SK-N-SH (cell line): ENCODE measurements around the gene IDE. TPM values are rescaled to one million over a fixed set of nuclear protein-coding genes. Genes with fewer than 3 reads are reported as not detected.

Experiments
- CTCF ChIA-PET: fragments of 300-600, 350-600 bp; formaldehyde crosslinking; extraction: SDS; loops from one replicate; lab custom pipeline; 2021; lab: Yijun Ruan, JAX
- POLR2A ChIA-PET: fragments of 350-600 bp; sonication (Branson Sonifier 250); formaldehyde crosslinking; extraction: SDS; loops from one replicate; lab custom pipeline; 2020; ENCODE audit warnings: antibody characterized with exemption, inconsistent platforms; lab: Yijun Ruan, JAX
- DNase-seq: peaks from one replicate; pipeline ENCODE4 v3.0.0; 2012
- H2AFZ ChIP-seq: fragments of 200-600 bp; sonication (generic); 2 replicates; pipeline ENCODE4 v1.8.1; 2016; ENCODE audit warnings: antibody characterized with exemption, mild to moderate bottlenecking, low read depth
- H3F3A ChIP-seq: fragments of 200-600 bp; sonication (generic); replicated peaks from 2 replicates; pipeline ENCODE3; 2016; ENCODE audit warnings: antibody characterized with exemption, mild to moderate bottlenecking; ENCODE audit not compliant: insufficient read depth
- H3K27ac ChIP-seq, 2 experiments: fragments of 200-500 bp in 1 of 2; fragments of 200-600 bp in 1 of 2; sonication (Bioruptor generic) in 1 of 2; sonication (generic), shearing (Covaris generic) in 1 of 2; 2 replicates each; pipeline versions ENCODE4 v1.5.1 to v1.6.1; 2014 to 2016; ENCODE audit warnings: low read depth in 2 of 2, inconsistent platforms in 1 of 2, low read length in 1 of 2, mild to moderate bottlenecking in 1 of 2, mixed read lengths in 1 of 2
- H3K27me3 ChIP-seq: fragments of 200-600 bp; sonication (generic), shearing (Covaris generic); 2 replicates; pipeline ENCODE4 v1.6.1; 2016; ENCODE audit warnings: mixed run types; ENCODE audit not compliant: insufficient read depth
- H3K36me3 ChIP-seq, 2 experiments: fragments of 200-500 bp in 1 of 2; fragments of 200-600 bp in 1 of 2; sonication (Bioruptor generic) in 1 of 2; sonication (generic) in 1 of 2; replicated peaks in 1 of 2; 2 replicates each; pipeline versions ENCODE3 to v1.5.1; 2014 to 2016; ENCODE audit warnings: low read length in 1 of 2, mild to moderate bottlenecking in 1 of 2; ENCODE audit not compliant: insufficient read depth in 2 of 2, control insufficient read depth in 1 of 2
- H3K4me1 ChIP-seq, 2 experiments: fragments of 200-500 bp in 1 of 2; fragments of 200-600 bp in 1 of 2; sonication (Bioruptor generic) in 1 of 2; sonication (generic), shearing (Covaris generic) in 1 of 2; 2 replicates each; pipeline versions ENCODE4 v1.5.1 to v1.6.1; 2014 to 2016; ENCODE audit warnings: low read depth in 1 of 2, low read length in 1 of 2, mixed run types in 1 of 2; ENCODE audit not compliant: insufficient read depth in 2 of 2, control insufficient read depth in 1 of 2
- H3K4me2 ChIP-seq: fragments of 200-600 bp; sonication (generic), shearing (Covaris generic); 2 replicates; pipeline ENCODE4 v1.6.1; 2017; ENCODE audit warnings: mixed run types
- H3K4me3 ChIP-seq, 2 experiments: fragments of 200-500 bp in 1 of 2; fragments of 200-600 bp in 1 of 2; sonication (Bioruptor generic) in 1 of 2; sonication (generic), shearing (Covaris generic) in 1 of 2; 2 replicates each; pipeline versions ENCODE4 v1.5.1 to v1.8.1; 2014 to 2016; ENCODE audit warnings: low read depth in 2 of 2, inconsistent platforms in 1 of 2, low read length in 1 of 2, mild to moderate bottlenecking in 1 of 2, mixed read lengths in 1 of 2, moderate library complexity in 1 of 2
- H3K79me2 ChIP-seq: fragments of 200-600 bp; sonication (generic); 2 replicates; pipeline ENCODE4 v1.8.1; 2017; ENCODE audit warnings: mild to moderate bottlenecking; ENCODE audit not compliant: insufficient read depth
- H3K9ac ChIP-seq: fragments of 200-600 bp; sonication (generic); 2 replicates; pipeline ENCODE4 v1.6.1; 2017; ENCODE audit warnings: mixed run types
- H3K9me2 ChIP-seq: fragments of 200-600 bp; sonication (generic); 2 replicates; pipeline ENCODE4 v1.6.1; 2017; ENCODE audit warnings: mixed run types
- H3K9me3 ChIP-seq: fragments of 200-600 bp; sonication (generic); 2 replicates; pipeline ENCODE4 v1.6.1; 2017; ENCODE audit warnings: mixed run types, mild to moderate bottlenecking, moderate library complexity
- H4K20me1 ChIP-seq: fragments of 200-600 bp; sonication (generic); 2 replicates; pipeline ENCODE4 v1.6.1; 2017; ENCODE audit warnings: mild to moderate bottlenecking, mixed run types; ENCODE audit not compliant: insufficient read depth
- CHD2 ChIP-seq: fragments of 150-350 bp; IDR thresholded peaks from 2 replicates; pipeline ENCODE4 v1.6.1; 2018; ENCODE audit warnings: low read length; ENCODE audit not compliant: partially characterized antibody
- FOXM1 ChIP-seq: IDR thresholded peaks from 2 replicates; pipeline ENCODE4 v1.4.0; 2012; ENCODE audit warnings: low read depth, mild to moderate bottlenecking
- GATA2 ChIP-seq: sonication (generic); formaldehyde crosslinking; IDR thresholded peaks from 2 replicates; pipeline ENCODE4 v1.5.0; 2020; ENCODE audit warnings: mild to moderate bottlenecking, missing genetic modification reagents
- JUND ChIP-seq: IDR thresholded peaks from 2 replicates; pipeline ENCODE4 v1.4.0; 2012
- NFIC ChIP-seq: IDR thresholded peaks from 2 replicates; pipeline ENCODE4 v1.4.0; 2012; ENCODE audit warnings: borderline replicate concordance
- NRF1 ChIP-seq: IDR thresholded peaks from 2 replicates; pipeline ENCODE4 v1.6.1; 2012; ENCODE audit warnings: low read depth, mild to moderate bottlenecking, low read length
- POLR2AphosphoS5 ChIP-seq: IDR thresholded peaks from 2 replicates; pipeline ENCODE4 v1.6.1; 2012; ENCODE audit warnings: low read depth, low read length
- RAD21 ChIP-seq: IDR thresholded peaks from 2 replicates; pipeline ENCODE4 v1.6.1; 2012; ENCODE audit warnings: mild to moderate bottlenecking, low read length
- SMC3 ChIP-seq: IDR thresholded peaks from 2 replicates; pipeline ENCODE4 v1.6.1; 2012; ENCODE audit warnings: low read depth, low read length, improper control_type of control experiment
- TAF1 ChIP-seq: IDR thresholded peaks from 2 replicates; pipeline ENCODE4 v1.6.1; 2012; ENCODE audit warnings: low read depth, mild to moderate bottlenecking, low read length, moderate library complexity, borderline replicate concordance
- USF1 ChIP-seq: IDR thresholded peaks from 2 replicates; pipeline ENCODE4 v1.4.0; 2012; ENCODE audit warnings: low read depth, borderline replicate concordance
- WGBS: methylation state at CpG from one replicate; pipeline ENCODE4 v1.1.6; 2017; ENCODE audit warnings: low lambda C conversion rate; 5-methylcytosine and 5-hydroxymethylcytosine counted together
- polyA plus RNA-seq, 3 experiments: library from polyadenylated mRNA; depleted of rRNA; stranded (reverse); fragments of >200 nt; gene quantifications; 2 replicates each; pipeline ENCODE4 v1.2.3, GENCODE V29; 2012
- TF ChIP-seq, protein P1 (sequence below): fragments of 200-600 bp; sonication (generic); IDR thresholded peaks from 2 replicates; pipeline ENCODE4 v1.6.1; 2017; ENCODE audit warnings: antibody characterized with exemption, mild to moderate bottlenecking, moderate library complexity

IDE gene
- polyA plus RNA-seq, 1 of the 3 experiments (the other 2 are of a cell fraction) = 9.3 TPM

DNA sequence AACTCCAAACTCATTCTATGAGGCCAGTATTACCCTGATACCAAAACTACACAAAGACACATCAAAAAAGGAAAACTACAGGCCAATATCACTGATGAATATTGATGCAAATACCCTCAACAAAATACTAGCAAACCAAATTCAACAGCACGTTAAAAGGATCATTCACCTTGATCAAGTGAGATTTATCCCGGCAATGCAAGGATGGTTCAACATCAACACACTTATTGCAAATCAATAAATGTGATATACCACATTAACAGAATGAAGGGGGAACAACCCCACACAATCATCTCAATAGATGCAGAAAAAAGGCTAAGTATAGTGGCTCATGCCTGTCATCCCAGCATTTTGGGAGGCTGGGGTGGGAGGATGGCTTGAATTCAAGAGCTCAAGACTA is 19.9 kb downstream of the IDE start:
- H3K27ac ChIP-seq = no peak overlapping the region
- CTCF ChIA-PET = interaction anchor here (1.1 to 2.6 kb wide), 2 partner anchors 19 to 21 kb away, joined by 3 to 6 read pairs; no protein-coding TSS in a partner anchor
- 0 out of 2 replicates have a peak, but pooled peaks cover 8% of the 10 kb centered on the region for H3K9me3 ChIP-seq
- 100% methylated on average over 2 of the region's 2 CpGs for WGBS
- no peak for TF ChIP-seq USF1
- no peak for TF ChIP-seq TAF1
- no peak for TF ChIP-seq POLR2AphosphoS5
- no peak for TF ChIP-seq NFIC
- no peak overlapping the region for H3K9ac ChIP-seq
- H3K27me3 ChIP-seq = no peaks in the 10 kb centered on the region
- H3K36me3 ChIP-seq = peaks cover 3 to 64% of the 10 kb centered on the region in 2 experiments
- peaks cover 65% of the 10 kb centered on the region for H3K79me2 ChIP-seq
- H2AFZ ChIP-seq = no peak overlapping the region
- peaks cover 3% of the 10 kb centered on the region for H3F3A ChIP-seq
- DNase-seq = no peak
- POLR2A ChIA-PET = interaction anchor here (0.6 kb wide), 1 partner anchor 93 kb away, joined by 3 read pairs; no protein-coding TSS in a partner anchor
- no peaks in the 10 kb centered on the region for H3K9me2 ChIP-seq
- no peak overlapping the region for H3K4me3 ChIP-seq
- H3K4me2 ChIP-seq = no peak overlapping the region
- H3K4me1 ChIP-seq = no peaks in the 10 kb centered on the region
- no peaks in the 10 kb centered on the region for H4K20me1 ChIP-seq

DNA sequence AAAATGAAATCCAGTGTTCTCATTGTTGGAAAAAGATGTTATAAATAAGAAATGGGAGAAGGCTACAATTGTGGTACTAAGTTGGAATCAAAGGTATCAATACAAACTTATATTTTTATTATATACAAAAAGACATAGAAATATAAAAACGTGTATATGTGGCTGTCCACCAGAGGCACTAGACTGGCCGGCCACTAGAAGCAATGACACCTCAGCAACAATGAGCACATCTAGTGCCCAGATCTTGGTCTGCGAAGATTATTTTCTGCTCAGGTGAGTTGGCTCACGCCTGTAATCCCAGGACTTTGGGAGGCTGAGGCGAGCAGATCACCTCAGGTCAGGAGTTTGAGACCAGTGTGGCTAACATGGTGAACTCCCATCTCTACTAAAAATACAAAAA is 21.6 kb downstream of the IDE start:
- H3K4me2 ChIP-seq = no peak overlapping the region
- H3K27me3 ChIP-seq = no peaks in the 10 kb centered on the region
- H3K9ac ChIP-seq = no peak overlapping the region
- WGBS = 87% methylated on average over 5 of the region's 5 CpGs
- peaks cover 67% of the 10 kb centered on the region for H3K79me2 ChIP-seq
- no peak overlapping the region; a peak in 1 of 4 replicates for H3K4me3 ChIP-seq
- DNase-seq = no peak
- no peaks in the 10 kb centered on the region for H3K4me1 ChIP-seq
- POLR2A ChIA-PET = no interaction called here
- no peaks in the 10 kb centered on the region for H4K20me1 ChIP-seq
- 0 out of 2 replicates have a peak, but pooled peaks cover 8% of the 10 kb centered on the region for H3K9me3 ChIP-seq
- H2AFZ ChIP-seq = no peak overlapping the region
- no peaks in the 10 kb centered on the region for H3K9me2 ChIP-seq
- H3K27ac ChIP-seq = no peak overlapping the region
- peaks cover 3% of the 10 kb centered on the region for H3F3A ChIP-seq
- TF ChIP-seq, protein P1, sequence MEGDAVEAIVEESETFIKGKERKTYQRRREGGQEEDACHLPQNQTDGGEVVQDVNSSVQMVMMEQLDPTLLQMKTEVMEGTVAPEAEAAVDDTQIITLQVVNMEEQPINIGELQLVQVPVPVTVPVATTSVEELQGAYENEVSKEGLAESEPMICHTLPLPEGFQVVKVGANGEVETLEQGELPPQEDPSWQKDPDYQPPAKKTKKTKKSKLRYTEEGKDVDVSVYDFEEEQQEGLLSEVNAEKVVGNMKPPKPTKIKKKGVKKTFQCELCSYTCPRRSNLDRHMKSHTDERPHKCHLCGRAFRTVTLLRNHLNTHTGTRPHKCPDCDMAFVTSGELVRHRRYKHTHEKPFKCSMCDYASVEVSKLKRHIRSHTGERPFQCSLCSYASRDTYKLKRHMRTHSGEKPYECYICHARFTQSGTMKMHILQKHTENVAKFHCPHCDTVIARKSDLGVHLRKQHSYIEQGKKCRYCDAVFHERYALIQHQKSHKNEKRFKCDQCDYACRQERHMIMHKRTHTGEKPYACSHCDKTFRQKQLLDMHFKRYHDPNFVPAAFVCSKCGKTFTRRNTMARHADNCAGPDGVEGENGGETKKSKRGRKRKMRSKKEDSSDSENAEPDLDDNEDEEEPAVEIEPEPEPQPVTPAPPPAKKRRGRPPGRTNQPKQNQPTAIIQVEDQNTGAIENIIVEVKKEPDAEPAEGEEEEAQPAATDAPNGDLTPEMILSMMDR = peak; percentile 38
- TF ChIP-seq CHD2 = no peak
- peaks cover 3 to 62% of the 10 kb centered on the region in 2 experiments for H3K36me3 ChIP-seq
- CTCF ChIA-PET = interaction anchor here (0.7 to 1.9 kb wide), 3 partner anchors 19 to 40 kb away, joined by 3 to 4 read pairs (median 3); no protein-coding TSS in a partner anchor

DNA sequence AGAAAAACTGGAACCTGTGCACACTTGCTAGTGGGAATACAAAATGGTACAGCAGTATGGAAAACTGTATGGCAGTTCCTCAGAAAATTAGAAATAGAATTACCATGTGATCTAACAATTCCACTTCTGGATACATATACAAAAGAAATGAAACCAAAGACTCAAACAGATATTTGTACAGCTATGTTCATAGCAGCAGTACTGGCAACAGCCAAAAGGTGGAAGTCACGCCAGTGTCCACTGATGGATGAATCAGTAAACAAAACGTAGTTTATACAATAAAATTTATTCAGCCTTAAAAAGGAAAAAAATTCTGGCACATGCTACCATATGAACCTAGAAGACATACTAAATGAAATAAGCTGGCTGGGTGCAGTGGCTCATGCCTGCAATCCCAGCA is 23.0 kb downstream of the IDE start:
- H3K9ac ChIP-seq = no peak overlapping the region
- H3K9me2 ChIP-seq = no peaks in the 10 kb centered on the region
- peaks cover 72% of the 10 kb centered on the region for H3K79me2 ChIP-seq
- WGBS = 62% methylated on average over 2 of the region's 2 CpGs
- 0 out of 2 replicates have a peak, but pooled peaks cover 8% of the 10 kb centered on the region for H3K9me3 ChIP-seq
- ChIA-PET CTCF (interaction anchor here (1.0 to 1.9 kb wide), 2 partner anchors 10 to 18 kb away, joined by 3 to 4 read pairs; no protein-coding TSS in a partner anchor), POLR2A (no interaction called here)
- peaks cover 3 to 59% of the 10 kb centered on the region in 2 experiments for H3K36me3 ChIP-seq
- no peak overlapping the region for H3K27ac ChIP-seq
- H3K4me2 ChIP-seq = no peak overlapping the region
- H3K27me3 ChIP-seq = no peaks in the 10 kb centered on the region
- no peak for DNase-seq
- TF ChIP-seq JUND = no peak
- no peak for TF ChIP-seq RAD21
- no peak for TF ChIP-seq SMC3
- no peak for TF ChIP-seq TAF1
- no peak for TF ChIP-seq NRF1
- TF ChIP-seq FOXM1 = no peak
- TF ChIP-seq GATA2 (CRISPR knock-in tag) = no peak
- H2AFZ ChIP-seq = no peak overlapping the region
- no peak overlapping the region for H3K4me3 ChIP-seq
- 0 out of 2 replicates have a peak, but pooled peaks cover 3% of the 10 kb centered on the region for H4K20me1 ChIP-seq
- H3K4me1 ChIP-seq = no peaks in the 10 kb centered on the region
- peaks cover 3% of the 10 kb centered on the region for H3F3A ChIP-seq
